NCI-H1436 treated with DMSO at 0.1 percent for 48 hours (cell line): ENCODE data around the gene KAT2B.
"Not testable (repeated sequence)": the region's sequence is repeated elsewhere in the genome, so short reads cannot be mapped to it uniquely, and the experiment has no call there.

Source experiments
- DNase-seq: peaks from one replicate; lab custom pipeline; 2025; lab: John Stamatoyannopoulos, UW

Gene KAT2B

DNA sequence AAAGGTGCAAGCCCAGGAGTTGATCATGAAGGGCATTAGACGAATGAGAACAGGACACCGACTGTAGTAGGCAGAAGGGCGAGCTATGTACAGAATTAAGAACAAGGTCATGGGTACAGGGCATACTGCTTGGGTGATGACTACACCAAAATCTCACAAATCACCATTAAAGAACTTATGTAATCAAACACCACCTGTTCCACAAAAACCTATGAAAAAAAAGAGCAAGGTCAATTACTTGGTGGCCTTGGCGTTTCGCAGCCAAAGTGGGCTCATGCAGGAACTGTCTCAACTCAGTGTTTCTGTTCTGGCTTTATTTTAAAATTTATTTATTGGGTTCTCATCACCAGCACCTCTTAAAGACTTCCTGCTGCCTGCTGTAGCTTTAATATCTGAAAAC lies 2.1 kb downstream of the KAT2B start:
- no peak for DNase-seq

GRCh38 chr3:20043396-20043795 lies 3.1 kb downstream of the KAT2B start:
- no peak for DNase-seq

DNA sequence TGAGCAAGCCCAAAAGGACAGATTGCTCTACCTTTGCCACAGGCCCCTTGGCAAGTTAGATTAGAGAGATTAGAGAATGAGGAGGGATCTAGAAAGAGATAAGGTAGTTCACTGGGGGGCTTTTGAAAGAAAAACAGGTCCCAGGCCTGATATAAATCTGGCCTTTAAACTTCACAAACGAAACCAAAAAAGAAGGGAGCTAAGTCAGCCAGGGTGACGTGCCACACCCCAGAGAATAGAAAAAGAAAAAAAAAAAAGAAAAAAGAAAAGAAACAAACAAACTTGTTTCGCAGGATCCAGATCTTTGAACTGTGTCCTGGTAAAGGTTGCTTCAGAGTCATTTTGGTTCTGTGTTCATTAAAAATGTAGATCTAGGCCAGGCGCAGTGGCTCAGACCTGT lies 3.6 kb downstream of the KAT2B start:
- DNase-seq: no peak

DNA sequence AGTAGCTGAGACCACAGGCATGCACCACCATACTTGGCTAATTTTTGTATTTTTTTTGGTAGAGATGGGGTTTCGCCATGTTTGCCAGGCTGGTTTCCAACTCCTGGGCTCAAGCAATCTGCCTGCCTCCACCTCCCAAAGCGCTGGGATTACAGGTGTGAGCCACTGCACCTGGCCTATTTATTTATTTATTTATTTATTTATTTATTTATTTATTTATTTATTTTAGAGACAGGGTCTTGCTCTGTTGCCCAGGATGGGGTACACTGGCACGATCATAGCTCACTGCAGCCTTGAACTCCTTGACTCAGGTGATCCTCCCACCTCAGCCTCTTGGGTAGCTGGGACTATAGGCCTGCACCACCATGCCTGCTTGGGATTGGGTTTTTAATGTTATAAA lies 4.9 kb downstream of the KAT2B start:
- not testable (repeated sequence) for DNase-seq

DNA sequence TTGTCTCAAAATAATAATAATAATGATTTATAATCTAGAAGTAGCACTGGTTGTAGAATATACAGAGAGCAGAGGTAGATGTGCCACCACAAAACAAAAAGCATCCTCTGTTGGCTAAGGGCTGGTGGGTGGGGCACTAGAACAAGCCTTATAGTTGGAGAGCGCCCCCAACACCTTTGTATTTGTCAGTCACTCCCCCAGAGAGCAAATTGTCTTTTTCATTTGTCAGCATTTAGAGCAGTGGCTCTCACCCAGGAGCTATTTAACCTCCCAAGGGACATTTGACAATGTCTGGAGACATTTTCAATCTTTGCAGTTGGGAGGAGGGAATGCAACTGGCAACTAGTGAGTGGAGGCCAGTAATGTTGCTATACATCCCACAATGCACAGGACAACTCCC lies 6.3 kb downstream of the KAT2B start:
- DNase-seq: no peak

DNA sequence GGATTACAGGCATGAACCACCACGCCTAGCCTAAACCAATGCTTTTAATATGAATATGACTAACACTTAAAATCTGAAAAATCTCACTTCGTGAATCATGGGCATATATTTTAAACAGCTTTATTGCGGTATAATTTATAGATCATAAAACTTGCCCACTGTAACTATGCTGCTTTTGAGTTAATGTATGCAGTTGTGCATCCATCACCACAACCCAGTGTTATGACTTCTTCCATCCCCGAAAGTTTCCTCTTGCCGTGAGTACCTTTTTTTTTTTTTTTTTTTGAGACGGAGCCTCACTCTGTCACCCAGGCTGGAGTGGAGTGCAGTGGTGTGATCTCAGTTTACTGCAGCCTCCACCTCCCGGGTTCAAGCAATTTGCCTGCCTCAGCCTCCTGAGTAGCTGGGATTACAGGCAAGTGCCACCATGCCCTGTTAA lies 7.1 kb downstream of the KAT2B start:
- no peak for DNase-seq

DNA sequence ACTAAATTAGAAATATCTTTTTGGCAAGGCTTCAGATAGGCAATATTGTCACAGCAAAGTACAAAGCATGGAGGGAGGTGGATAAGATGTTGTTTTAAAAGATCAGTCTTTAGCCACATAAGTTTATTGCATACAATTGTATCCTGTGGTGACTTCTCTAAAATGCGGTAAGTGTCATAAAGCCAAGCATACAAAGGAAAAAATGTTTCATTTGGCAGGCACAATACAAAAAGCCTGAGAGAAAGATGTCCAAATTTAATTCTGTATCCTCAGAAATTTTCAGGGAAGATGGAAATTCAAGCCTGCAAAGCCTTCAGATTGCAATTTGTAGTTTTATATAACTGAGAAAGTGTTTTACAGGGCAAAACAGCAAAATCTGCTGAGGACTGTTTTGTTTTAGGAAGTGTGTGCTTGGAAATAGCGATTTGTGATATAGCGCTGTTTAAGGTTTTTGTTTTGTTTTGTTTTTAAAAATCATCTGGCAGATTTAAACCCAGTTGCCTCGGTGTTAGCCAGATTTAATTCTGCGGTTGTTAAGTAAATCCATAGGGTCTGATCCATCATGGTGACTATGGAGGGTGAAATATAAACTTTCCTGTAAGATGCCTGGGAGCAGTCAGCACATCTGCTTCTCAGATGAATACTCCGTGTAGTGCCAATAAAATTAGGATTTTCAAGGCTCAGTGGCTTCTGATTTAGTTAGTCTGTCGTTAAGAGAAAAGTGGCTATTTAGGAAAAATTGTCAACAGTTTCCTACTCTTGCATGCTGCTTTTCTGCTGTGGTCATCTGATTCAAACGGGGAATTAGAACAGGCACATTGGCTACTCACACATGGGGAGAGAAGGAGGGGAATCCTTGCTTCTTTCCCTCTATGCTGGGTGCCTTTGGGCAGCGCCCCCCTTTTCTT lies 8.0 kb downstream of the KAT2B start:
- DNase-seq: no peak

DNA sequence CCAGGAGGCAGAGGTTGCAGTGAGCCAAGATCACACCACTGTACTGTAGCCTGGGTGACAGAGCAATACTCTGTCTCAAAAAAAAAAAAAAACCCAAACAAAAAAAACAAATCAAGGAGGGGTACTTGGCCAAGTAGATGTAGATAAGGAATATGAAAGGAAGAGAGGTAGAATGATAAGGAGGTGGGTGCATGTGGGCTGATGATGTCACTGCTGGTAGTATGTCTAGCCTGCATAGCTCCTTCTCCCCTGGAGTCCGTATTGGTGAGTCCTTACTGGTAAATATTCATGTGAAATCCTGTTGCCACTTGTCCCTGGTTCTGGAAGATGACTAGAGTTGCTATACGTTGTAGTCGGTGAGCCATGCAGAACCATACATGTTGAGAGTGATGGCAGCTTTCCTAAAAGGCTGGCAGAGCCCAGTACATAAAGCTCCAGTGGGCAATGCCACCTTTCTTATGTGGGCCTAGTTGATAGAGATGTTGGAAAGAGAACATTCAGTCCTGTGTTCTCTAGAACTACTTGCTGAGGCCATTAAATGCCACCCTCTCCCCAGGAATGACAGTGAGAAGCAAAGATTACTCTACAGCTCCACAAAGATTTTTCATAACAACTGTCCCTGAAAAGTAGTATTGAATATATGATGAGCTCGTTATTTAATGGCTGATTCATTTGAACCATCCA lies 11.0 kb downstream of the KAT2B start:
- DNase-seq: no peak

GRCh38 chr3:20052851-20053250 lies 12.6 kb downstream of the KAT2B start:
- DNase-seq: no peak

DNA sequence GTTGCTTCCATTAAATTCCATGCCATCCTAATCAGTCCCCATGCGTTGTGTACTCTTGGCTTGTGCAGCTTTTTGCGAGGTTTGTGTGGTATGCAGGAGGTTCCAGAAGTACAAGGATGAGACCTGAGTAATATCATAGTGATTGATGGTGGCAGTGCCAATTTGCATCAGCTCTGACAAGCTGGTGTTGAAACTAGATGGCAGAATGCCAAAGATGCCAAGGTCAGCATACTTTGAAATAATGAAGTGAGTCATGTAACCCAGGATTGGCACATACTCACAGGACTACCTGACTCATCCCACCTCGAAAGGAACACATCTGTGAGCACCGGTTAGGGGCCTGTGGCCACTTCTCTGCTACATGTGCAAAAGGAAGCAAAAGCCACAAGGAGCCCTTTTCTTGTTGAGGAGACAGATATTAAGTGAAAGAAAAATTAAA lies 14.3 kb downstream of the KAT2B start:
- DNase-seq: no peak

DNA sequence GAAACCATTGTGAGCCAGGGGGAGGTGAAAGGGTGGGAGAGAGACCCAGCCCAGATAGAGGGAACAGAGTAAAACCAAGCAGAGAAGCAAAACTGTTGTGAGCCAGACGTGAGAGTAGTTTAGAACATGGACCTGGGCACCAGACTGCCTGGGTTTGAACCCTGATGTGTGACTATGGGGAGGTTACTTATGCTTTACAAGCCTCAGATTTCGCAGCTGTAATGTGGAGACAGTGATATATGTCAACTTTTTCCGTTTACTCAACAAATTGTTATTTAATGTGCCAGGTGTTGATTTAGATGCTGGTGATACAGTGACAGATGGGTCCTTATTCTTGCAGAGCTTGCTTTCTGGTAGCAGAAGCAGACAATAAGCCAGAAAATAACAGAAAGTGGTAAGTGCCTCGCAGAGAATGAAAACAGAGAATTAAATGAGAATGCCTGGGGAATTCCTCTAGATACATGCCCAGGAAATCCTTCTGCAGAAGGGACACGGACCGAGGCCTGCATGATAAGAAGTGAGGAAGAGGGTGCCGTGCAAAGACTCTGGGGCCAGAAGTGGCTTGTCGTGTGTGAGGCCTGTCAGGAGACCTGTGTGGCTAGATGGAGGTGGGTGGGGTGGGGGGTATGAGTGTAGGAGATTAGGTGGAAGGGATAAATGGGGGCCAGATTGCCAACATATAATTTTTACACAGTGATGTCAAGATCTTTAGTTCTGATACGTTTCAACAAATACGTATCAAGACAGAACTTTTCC lies 15.0 kb downstream of the KAT2B start:
- DNase-seq: no peak

- DNase-seq: no peak
These were observed 15.6 kb downstream of the KAT2B start for GRCh38 chr3:20055842-20056241.

GRCh38 chr3:20056725-20057611 lies 16.7 kb downstream of the KAT2B start:
- no peak for DNase-seq

- DNase-seq: no peak
These were observed 17.4 kb downstream of the KAT2B start for GRCh38 chr3:20057612-20058180.

GRCh38 chr3:20059929-20060328 lies 19.7 kb downstream of the KAT2B start:
- DNase-seq: no peak

GRCh38 chr3:20060974-20061685 lies 20.9 kb downstream of the KAT2B start:
- no peak for DNase-seq

DNA sequence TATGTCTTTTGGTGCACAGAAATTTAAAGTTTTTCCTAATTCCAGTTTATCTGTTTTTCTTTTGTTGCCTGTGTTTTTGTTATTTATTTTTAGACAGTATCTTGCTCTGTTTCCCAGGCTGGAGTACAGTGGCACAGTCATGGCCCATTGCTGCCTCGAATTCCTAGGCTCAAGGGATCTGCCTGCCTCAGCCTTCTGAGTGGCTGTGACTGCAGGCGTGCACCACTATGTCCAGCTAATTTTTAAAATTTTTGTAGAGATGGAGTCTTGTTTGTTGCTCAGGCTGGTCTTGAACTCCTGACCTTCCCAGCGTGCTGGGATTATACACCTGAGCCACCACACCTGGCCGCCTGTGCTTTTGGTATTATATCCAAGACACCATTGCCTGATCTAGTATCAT lies 22.8 kb downstream of the KAT2B start:
- DNase-seq: no peak

DNA sequence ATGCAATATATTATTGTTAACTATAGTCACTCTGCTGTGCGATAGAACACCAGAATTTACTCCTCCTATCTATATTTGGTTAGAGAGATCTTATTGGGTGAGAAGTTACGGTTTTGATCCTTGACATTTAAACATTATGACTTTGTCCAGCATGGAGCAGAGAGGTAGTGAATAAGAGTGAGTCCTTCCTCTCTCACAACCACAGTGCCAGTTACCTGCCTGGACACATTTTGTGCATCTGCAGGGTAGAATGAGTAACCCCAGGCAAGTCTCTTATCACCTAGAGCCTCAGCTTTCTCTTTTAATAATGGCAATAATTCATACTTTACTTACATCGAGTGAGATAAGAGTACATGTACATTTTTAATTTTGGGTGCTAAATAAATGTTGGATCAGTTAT lies 24.1 kb downstream of the KAT2B start:
- no peak for DNase-seq

GRCh38 chr3:20064796-20065564 lies 24.7 kb downstream of the KAT2B start:
- DNase-seq: no peak

DNA sequence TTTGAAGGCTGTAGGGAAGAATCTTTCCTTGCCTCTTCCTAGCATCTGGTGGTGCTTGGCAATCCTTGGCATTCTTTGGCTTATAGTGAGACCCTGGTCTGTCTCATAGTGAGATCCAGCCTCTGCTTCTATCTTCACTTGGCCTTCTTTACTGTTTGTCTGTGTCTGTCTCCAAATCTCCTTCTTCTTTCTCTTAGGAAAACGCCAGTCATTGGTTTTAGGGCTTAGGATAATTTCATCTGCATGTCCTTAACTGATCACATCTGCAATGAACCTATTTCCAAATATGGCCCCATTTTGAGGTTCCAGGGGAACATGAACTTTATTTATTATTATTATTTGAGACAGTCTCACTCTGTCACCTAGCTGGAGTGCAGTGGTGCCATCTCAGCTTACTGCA lies 25.8 kb downstream of the KAT2B start:
- DNase-seq: no peak
